NCI-H1417 treated with DMSO at 0.1 percent for 48 hours (cell line): Measurements from ENCODE around the gene PML.
"Not testable (repeated sequence)": the region's sequence is repeated elsewhere in the genome, so short reads cannot be mapped to it uniquely, and the experiment has no call there.

Experiments
- DNase-seq: peaks from one replicate; lab custom pipeline; 2025; lab: John Stamatoyannopoulos, UW

Gene PML

GRCh38 chr15:73957785-73958184, 36.7 kb upstream of the PML start:
- DNase-seq: no peak

- no peak for DNase-seq
Observed at GRCh38 chr15:73959012-73959581, 35.4 kb upstream of the PML start.

- no peak for DNase-seq
Observed at GRCh38 chr15:73959801-73960200, 34.7 kb upstream of the PML start.

- DNase-seq: not testable (repeated sequence)
Observed at GRCh38 chr15:73960472-73961070, 33.9 kb upstream of the PML start.

- no peak for DNase-seq
Observed at GRCh38 chr15:73962433-73962832, 32.1 kb upstream of the PML start.

- peak; percentile 22 for DNase-seq
Observed at GRCh38 chr15:73964736-73965093, 29.8 kb upstream of the PML start.

GRCh38 chr15:73965094-73965757, 29.3 kb upstream of the PML start:
- no peak for DNase-seq

GRCh38 chr15:73965758-73966113, 28.8 kb upstream of the PML start:
- no peak for DNase-seq

- no peak for DNase-seq
Observed at GRCh38 chr15:73968461-73968860, 26.1 kb upstream of the PML start.

- DNase-seq: no peak
Observed at GRCh38 chr15:73969151-73969759, 25.3 kb upstream of the PML start.

- peak; percentile 65 for DNase-seq
Observed at GRCh38 chr15:73972984-73973682, 21.4 kb upstream of the PML start.

- not testable (repeated sequence) for DNase-seq
Observed at GRCh38 chr15:73973683-73974200, 20.8 kb upstream of the PML start.

GRCh38 chr15:73975440-73976125, 18.9 kb upstream of the PML start:
- not testable (repeated sequence) for DNase-seq

- no peak for DNase-seq
Observed at GRCh38 chr15:73978896-73979295, 15.6 kb upstream of the PML start.

GRCh38 chr15:73979636-73980035, 14.9 kb upstream of the PML start:
- DNase-seq: no peak

GRCh38 chr15:73981761-73982221, 12.7 kb upstream of the PML start:
- DNase-seq: no peak

GRCh38 chr15:73982222-73982962, 12.1 kb upstream of the PML start:
- DNase-seq: no peak

- no peak for DNase-seq
Observed at GRCh38 chr15:73983211-73983727, 11.2 kb upstream of the PML start.

- no peak for DNase-seq
Observed at GRCh38 chr15:73983773-73984172, 10.7 kb upstream of the PML start.

GRCh38 chr15:73984208-73984979, 10.1 kb upstream of the PML start:
- no peak for DNase-seq
